ENCODE data around the gene OSBPL3. TPM values are rescaled to one million over a fixed set of nuclear protein-coding genes. Genes with fewer than 3 reads are reported as not detected.

OSBPL3 gene
- total RNA-seq, 1 experiment from 2014 or later = 45.1 TPM

- TF ChIP-seq CTCF (IDR thresholded peaks at IDR 0.05; ENCODE audit: insufficient read depth in 1 of 2, low read depth in 1 of 2, low read length in 1 of 2, severe bottlenecking in 1 of 2, unreplicated experiment in 1 of 2) = no peak
- H3K4me3 Mint-ChIP-seq (ENCODE audit: unreplicated experiment) = no peak overlapping the region
- no peak overlapping the region for H3K27ac Mint-ChIP-seq (ENCODE audit: unreplicated experiment)
- Histone ChIP-seq H3K4me3 (ENCODE audit: low read depth, low read length) (no peak overlapping the region), H3K9me3 (no peaks in the 10 kb centered on the region), H3K36me3 (ENCODE audit: control insufficient read depth, insufficient read depth, low read length) (no peaks in the 10 kb centered on the region), H3K27me3 (replicated peaks; ENCODE audit: control insufficient read depth, insufficient read depth, low read length) (no peaks in the 10 kb centered on the region), H3K4me1 (0 out of 2 replicates have a peak, but pooled peaks cover 3% of the 10 kb centered on the region)
- BruUV-seq (replicated peaks) = no TSS peak
- no peak for DNase-seq
- H3K9me3 Mint-ChIP-seq (ENCODE audit: unreplicated experiment) = no peaks in the 10 kb centered on the region
- no peaks in the 10 kb centered on the region for H3K27me3 Mint-ChIP-seq (ENCODE audit: insufficient read depth, unreplicated experiment)
- peaks cover 3% of the 10 kb centered on the region for H3K4me1 Mint-ChIP-seq (ENCODE audit: low read depth, unreplicated experiment)
- intact Hi-C loops (cut with micrococcal nuclease; ENCODE audit: unreplicated experiment) = loop anchor here (1.0 kb wide), 1 partner anchor 37 kb away; no protein-coding TSS in a partner anchor
- ChIA-PET CTCF (interaction anchor here (1.4 kb wide), 1 partner anchor 31 kb away, joined by 3 read pairs; no protein-coding TSS in a partner anchor), POLR2A (no interaction called here)
- H3K36me3 Mint-ChIP-seq (ENCODE audit: insufficient read depth, unreplicated experiment) = peaks cover 13% of the 10 kb centered on the region
Measured at GRCh38 chr7:24857623-24858022, 122.4 kb downstream of the OSBPL3 start.

- no peaks in the 10 kb centered on the region for H3K9me3 ChIP-seq
- Mint-ChIP-seq H3K36me3 (ENCODE audit: insufficient read depth, unreplicated experiment) (peaks cover 9% of the 10 kb centered on the region), H3K4me3 (ENCODE audit: unreplicated experiment) (no peak overlapping the region), H3K27ac (ENCODE audit: unreplicated experiment) (no peak overlapping the region), H3K4me1 (ENCODE audit: low read depth, unreplicated experiment) (peaks cover 9% of the 10 kb centered on the region), H3K9me3 (ENCODE audit: unreplicated experiment) (no peaks in the 10 kb centered on the region), H3K27me3 (ENCODE audit: insufficient read depth, unreplicated experiment) (no peaks in the 10 kb centered on the region)
- no TSS peak for BruUV-seq (replicated peaks)
- H3K4me1 ChIP-seq = 0 out of 2 replicates have a peak, but pooled peaks cover 8% of the 10 kb centered on the region
- intact Hi-C loops (cut with micrococcal nuclease; ENCODE audit: unreplicated experiment) = no loop called here
- no peaks in the 10 kb centered on the region for H3K27me3 ChIP-seq (replicated peaks; ENCODE audit: control insufficient read depth, insufficient read depth, low read length)
- no peak for DNase-seq
- no peak for TF ChIP-seq CTCF (IDR thresholded peaks at IDR 0.05; ENCODE audit: insufficient read depth in 1 of 2, low read depth in 1 of 2, low read length in 1 of 2, severe bottlenecking in 1 of 2, unreplicated experiment in 1 of 2)
- ChIA-PET CTCF (no interaction called here), POLR2A (no interaction called here)
- H3K36me3 ChIP-seq (ENCODE audit: control insufficient read depth, insufficient read depth, low read length) = peaks cover 4% of the 10 kb centered on the region
- no peak overlapping the region for H3K4me3 ChIP-seq (ENCODE audit: low read depth, low read length)
Measured at GRCh38 chr7:24854866-24855265, 125.1 kb downstream of the OSBPL3 start.

- no peak overlapping the region for H3K27ac Mint-ChIP-seq (ENCODE audit: unreplicated experiment)
- H3K4me1 ChIP-seq = 0 out of 2 replicates have a peak, but pooled peaks cover 5% of the 10 kb centered on the region
- H3K4me1 Mint-ChIP-seq (ENCODE audit: low read depth, unreplicated experiment) = peaks cover 9% of the 10 kb centered on the region
Measured at GRCh38 chr7:24851786-24852185, 128.2 kb downstream of the OSBPL3 start.

More at GRCh38 chr7:24851786-24852185, 128.2 kb downstream of the OSBPL3 start:
- Mint-ChIP-seq H3K36me3 (ENCODE audit: insufficient read depth, unreplicated experiment) (peaks cover 25% of the 10 kb centered on the region), H3K27me3 (ENCODE audit: insufficient read depth, unreplicated experiment) (no peaks in the 10 kb centered on the region), H3K9me3 (ENCODE audit: unreplicated experiment) (no peaks in the 10 kb centered on the region), H3K4me3 (ENCODE audit: unreplicated experiment) (no peak overlapping the region)
- DNase-seq = peak in 1 of 2 experiments; percentile 38
- Histone ChIP-seq H3K27me3 (replicated peaks; ENCODE audit: control insufficient read depth, insufficient read depth, low read length) (no peaks in the 10 kb centered on the region), H3K4me3 (ENCODE audit: low read depth, low read length) (no peak overlapping the region), H3K36me3 (ENCODE audit: control insufficient read depth, insufficient read depth, low read length) (peaks cover 4% of the 10 kb centered on the region), H3K9me3 (no peaks in the 10 kb centered on the region)
- BruUV-seq (replicated peaks) = no TSS peak
- ChIA-PET CTCF (no interaction called here), POLR2A (no interaction called here)
- intact Hi-C loops (cut with micrococcal nuclease; ENCODE audit: unreplicated experiment) = no loop called here
- TF ChIP-seq CTCF (IDR thresholded peaks at IDR 0.05; ENCODE audit: insufficient read depth in 1 of 2, low read depth in 1 of 2, low read length in 1 of 2, severe bottlenecking in 1 of 2, unreplicated experiment in 1 of 2) = no peak
